NCI-H526 treated with DMSO at 0.1 percent for 48 hours (cell line): Measurements from ENCODE around the gene C17orf78.
A peak's percentile ranks its signal among the peaks of the same experiment; 100 is the strongest.
"Not testable (repeated sequence)": the region's sequence is repeated elsewhere in the genome, so short reads cannot be mapped to it uniquely, and the experiment has no call there.

Source experiments
- DNase-seq: peaks from one replicate; lab custom pipeline; 2025; lab: John Stamatoyannopoulos, UW

C17orf78 gene

DNA sequence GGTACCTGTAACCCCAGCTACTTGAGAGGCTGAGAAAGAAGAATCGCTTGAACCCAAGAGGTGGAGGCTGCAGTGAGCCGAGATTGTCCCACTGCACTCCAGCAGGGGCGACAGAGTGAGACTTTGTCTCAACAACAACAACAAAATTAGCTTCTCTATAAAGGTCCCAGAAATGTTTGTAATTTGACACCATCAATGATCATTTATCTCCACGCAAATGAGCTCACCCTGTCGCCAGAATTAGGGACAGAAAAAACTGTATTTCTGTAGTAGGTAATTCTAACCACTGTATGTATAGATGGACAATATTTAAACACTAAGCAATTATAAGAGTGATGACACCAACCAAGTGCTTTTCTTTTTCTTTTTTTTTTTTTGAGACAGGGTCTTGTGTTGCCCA lies 10.7 kb downstream of the C17orf78 start:
- DNase-seq = no peak

DNA sequence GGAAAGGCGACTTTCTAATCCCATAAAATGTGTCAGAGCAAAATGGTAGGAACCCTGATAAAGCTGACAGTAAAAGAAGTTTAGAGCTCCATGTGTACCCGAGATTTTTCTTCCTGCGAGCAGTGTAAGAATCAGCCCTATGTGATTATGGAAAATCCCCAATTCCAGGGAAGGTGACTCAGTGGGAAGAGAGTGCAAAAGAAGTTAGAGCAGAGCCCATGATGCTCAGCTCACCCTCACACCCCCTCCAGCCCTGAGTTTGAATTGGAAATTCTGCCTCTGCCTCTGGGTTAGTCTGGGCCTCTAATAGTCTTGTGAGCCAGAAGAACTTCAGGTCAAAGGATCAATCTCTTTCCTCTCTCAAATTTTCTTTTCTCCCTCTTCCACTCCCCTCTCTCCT lies 12.5 kb downstream of the C17orf78 start:
- DNase-seq = no peak

DNA sequence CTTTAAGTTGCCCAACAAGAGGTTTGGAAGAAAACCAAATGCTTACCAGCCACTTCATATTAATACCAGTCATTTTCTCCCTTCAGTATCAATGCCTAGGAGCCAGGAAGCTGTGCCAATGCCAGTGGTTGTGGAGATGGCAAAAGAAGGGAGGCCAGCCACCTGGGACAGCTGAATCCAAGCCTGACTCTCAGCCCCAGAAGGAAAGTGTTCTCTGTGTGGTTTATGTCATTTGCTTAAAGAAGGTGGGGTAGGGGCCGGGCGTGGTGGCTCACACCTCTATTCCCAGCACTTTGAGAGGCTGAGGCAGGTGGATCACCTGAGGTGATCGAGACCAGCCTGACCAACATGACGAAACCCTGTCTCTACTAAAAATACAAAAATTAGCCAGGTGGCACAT lies 13.4 kb downstream of the C17orf78 start:
- peak; percentile 50 for DNase-seq

DNA sequence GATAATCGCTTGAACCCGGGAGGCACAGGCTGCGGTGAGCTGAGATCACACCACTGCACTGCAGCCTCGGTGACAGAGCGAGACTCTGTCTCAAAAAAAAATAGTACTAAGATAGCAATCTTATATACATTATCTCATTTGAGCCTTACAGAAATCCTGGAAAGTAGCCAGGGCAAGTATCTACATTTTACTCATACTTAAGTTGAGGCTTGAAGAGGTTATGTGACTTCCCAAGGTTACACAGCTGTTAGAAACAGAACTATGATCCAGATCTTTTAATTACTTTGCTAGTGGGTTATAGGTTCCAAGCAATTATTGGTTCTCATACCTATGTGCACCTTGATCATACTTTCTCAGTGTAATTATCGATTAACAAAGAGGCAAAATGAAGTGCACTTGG lies 15.4 kb downstream of the C17orf78 start:
- no peak for DNase-seq

DNA sequence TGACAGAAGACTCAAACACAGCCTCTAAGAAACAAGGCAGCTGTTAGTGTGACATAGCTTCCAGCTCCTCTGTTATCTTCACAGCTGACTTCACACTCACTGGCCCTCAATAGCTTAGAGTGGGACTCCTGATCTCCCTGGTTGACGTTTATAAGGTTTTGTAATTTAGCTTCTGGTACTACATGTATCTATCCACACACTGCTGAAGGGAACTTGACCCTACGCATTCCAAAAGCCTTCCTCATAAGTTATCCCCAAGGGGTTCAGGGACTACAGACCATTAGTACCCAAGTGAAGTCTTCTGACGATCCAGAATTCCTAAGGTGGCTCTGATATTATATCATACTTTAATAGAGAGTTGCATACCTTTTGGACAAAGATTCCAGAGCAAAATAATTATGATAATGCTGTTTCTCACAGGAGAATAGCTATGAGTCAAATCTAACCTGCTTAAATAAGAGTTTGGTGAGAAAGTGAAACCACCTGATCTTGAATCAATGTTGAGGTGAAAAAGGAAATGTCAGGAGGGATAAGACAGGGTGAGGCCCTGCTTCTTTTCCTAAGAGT lies 16.3 kb downstream of the C17orf78 start:
- DNase-seq = no peak

DNA sequence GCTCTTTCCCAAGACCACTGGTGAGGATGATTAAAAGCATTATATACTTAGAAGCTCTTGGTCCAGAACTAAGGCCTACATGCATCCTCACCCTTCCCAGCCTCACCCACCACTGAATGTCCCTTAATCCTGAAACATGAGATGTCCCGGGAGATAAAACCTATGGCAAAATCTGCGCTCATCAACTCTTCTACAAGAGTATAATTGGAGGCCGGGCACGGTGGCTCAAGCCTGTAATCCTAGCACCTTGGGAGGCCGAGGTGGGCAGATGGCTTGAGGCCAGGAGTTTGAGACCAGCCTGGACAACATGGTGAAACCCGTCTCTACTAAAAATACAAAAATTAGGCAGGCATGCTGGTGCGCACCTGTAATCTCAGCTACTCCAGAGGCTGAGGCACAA lies 17.6 kb downstream of the C17orf78 start:
- DNase-seq = no peak

DNA sequence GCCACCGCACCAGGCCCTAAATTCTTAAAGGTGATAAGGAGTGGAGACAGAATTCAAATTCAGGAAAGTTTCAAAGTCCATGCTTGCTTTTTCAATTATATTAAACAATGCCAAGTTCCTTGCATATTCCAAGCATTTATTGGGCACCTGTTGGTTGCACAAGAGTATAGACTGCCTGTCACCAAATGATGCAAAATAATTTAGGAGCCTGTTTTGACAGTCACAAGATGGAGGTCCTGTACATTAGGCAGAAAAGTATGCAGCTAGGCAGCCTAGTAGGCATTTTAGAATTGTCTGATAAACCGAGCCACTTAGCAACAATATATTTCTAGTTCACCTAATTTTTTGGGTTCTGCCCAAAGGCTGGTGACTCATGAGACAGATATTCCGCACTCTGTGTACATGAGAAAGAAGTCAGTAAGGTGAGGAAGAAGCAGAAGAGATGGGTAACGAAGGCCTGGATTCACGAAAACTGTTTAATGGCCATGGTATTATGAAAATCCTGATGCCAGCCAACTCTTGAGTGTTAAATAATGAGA lies 23.5 kb downstream of the C17orf78 start:
- DNase-seq = no peak

DNA sequence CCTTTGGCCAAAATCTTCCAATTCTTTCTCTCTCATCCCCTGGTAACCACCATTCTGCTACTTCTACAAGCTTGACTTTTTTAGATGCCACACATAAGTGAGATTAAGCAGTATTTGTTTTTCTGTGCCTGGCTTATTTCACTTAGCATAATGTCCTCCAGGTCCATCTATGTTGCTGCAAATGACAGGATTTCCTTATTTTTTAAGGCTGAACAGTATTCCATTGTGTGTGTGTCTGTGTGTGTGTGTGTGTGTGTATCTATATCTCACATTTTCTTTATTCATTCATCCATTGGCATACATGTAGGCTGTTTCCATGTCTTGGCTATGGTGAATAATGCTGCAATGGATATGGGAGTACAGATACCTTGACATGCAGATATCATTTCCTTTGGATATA lies 24.7 kb downstream of the C17orf78 start:
- DNase-seq = no peak

DNA sequence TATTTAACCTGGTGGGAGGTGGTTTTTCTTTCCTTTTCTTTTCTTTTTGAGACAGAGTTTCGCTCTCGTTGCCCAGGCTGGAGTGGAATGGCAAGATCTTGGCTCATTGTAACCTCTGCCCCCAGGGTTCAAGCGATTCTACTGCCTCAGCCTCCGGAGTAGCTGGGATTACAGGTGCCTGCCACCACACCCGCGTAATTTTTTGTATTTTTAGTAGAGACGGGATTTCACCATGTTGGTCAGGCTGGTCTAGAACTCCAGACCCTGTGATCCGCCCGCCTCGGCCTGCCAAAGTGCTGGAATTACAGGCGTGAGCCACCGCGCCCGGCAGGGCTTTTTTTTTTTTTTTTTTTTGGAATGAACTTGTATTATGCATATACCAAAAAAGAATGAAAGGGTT lies 29.7 kb downstream of the C17orf78 start:
- not testable (repeated sequence) for DNase-seq

DNA sequence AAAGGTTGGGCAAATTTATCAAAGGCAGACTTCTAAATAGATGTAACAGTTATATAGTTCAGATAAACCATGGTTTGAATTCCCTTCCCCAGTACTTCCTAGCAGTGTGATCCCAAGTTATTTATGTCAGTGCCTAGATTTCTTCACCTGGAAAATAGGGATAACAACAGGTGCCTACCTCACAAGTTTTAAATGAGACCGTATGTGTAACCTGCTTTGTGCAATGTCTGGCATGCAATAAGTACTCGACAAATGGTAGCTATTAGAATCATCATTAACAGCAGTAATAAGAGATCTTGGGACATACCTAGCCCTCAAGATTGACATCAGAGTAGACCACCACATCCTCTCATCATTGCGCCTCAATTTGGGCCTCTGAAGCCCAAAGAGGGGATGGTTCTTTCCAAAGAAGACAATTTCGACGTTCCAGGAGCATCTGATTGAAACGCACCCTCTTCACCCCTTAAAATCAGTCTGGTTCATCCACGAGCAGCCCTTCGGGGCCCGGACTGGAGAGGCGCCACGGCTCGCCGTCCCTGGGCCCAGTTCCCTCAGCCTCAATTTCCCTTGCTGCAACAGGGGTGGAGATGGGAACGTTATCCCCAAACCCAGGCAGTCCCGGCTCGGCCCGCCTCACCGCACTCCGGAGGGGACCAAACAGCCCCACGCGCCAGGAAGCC lies 30.3 kb downstream of the C17orf78 start:
- DNase-seq = no peak

DNA sequence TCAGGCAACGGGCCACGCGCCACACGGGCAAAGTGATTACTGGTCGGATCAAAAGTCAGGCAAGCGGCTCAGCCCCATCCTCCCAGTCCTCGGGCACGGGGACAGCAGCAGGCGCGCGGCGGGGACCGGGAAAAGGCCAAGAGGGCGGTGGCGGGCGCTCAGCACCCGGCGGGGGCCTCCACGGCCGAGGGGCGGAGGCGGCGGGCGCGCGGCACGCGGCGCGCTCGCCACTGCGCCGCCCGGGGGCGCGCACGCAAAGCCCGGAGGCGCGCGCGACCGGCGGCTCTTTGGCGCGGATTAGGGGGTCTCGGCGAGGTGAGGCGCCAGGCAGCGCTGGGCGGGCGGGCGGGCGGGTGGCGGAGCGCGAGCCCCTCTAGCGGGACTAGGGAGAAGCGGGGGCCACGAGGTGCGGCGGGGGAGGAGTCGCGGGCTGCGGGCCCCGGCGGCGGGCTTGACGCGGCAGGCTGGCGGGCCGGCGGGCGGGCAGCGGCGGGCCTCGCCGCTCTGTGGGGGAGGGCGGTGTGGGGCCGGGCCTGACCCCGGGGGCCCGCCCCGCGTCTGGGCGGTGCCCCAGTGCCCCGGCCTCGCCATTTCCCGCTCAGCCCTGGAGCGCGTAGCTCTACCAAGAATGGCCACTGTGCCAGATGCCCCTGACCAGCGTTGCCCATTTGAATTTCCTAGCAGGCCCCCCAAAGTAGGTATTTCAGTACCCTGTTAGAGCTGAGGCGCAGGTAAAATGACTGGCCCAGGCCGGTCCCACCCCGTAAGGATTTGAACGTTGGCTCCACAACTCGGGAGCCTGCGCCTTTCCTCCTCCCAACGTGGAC lies 31.1 kb downstream of the C17orf78 start, which contains the start of the genes ACACA and TADA2A:
TSS of gene ACACA (minus strand) at position 202 of the 827 bp plus-strand sequence. CDS start 537 bp downstream, outside the sequence.
TSS of gene TADA2A (plus strand) at position 252 of the 827 bp plus-strand sequence. CDS start 4,480 bp downstream, outside the sequence.
- DNase-seq = peak; percentile 79

DNA sequence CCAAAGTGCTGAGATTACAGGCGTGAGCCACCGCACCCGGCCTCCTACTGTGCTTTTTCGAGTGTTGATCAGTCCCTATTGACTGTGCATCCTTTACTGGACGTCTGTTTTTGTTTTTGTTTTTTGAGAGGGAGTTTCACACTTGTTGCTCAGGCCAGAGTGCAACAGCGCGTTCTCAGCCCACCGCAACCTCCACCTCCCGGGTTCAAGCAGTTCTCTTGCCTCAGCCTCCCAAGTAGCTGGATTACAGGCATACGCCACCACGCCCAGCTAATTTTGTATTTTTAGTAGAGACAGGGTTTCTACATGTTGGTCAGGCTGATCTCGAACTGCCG lies 32.3 kb downstream of the C17orf78 start:
- DNase-seq = not testable (repeated sequence)

DNA sequence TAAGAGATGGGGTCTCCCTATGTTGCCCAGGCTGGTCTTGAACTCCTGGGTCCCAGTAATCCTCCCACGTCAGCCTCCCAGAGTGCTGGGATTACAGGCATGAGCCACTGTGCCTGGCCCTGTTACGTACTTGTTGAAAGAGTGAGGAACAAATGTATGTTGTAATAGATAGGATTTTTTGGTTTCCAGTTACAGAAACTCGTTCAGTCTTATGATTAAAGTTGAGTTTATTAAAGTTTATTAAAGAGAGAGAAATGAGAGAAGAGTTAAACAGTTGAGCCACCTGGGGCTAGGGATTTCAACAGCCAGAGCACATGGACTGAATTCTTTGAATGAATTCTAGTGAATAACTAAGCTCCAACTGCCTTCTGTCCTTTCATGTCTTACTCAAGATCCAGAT lies 34.6 kb downstream of the C17orf78 start:
- DNase-seq = no peak

DNA sequence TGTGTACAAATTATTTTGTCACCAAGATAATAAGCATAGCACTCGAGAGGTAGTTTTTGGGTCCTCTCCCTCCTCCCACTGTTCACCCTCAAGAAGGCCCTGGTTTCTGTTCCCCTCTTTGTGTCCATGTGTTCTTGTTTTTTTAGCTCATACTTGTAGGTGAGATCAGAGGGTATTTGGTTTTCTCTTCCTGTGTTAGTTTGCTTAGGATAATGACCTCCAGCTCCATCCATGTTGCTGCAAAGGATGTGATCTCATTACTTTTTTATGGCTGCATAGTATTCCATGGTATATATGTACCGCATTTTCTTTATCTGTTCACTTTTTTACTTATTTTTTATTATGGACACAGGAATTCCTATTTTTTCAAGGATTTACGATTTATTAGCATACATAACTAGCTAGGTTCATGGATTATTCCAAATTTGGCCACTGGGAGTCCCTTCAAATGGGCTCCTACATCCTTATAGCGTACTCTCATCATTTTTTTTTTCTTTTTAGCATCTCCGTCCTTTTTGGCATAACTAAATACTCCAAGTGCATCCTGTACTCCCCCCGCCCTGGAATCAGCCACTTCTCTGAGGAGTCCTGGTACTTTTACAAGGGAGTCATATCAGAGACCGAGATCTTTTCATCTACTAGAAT lies 38.2 kb downstream of the C17orf78 start:
- DNase-seq = no peak

DNA sequence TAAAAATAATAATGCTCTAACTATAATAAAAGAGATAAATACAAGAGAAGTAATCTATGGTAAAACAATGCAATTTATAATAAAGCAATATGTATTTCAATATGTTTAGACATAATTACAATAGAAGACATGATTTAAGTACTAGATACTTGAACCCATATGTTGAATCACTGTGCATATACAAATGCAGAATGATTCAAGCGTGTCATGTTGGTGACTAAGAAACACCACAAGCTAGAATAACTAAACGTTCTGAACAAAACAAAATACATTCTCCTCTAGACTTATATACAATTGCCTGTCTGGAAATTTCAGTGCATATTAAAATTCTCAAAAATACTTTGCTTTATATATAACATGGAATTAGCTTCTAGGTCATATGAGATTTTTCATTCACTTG lies 42.1 kb downstream of the C17orf78 start:
- no peak for DNase-seq

DNA sequence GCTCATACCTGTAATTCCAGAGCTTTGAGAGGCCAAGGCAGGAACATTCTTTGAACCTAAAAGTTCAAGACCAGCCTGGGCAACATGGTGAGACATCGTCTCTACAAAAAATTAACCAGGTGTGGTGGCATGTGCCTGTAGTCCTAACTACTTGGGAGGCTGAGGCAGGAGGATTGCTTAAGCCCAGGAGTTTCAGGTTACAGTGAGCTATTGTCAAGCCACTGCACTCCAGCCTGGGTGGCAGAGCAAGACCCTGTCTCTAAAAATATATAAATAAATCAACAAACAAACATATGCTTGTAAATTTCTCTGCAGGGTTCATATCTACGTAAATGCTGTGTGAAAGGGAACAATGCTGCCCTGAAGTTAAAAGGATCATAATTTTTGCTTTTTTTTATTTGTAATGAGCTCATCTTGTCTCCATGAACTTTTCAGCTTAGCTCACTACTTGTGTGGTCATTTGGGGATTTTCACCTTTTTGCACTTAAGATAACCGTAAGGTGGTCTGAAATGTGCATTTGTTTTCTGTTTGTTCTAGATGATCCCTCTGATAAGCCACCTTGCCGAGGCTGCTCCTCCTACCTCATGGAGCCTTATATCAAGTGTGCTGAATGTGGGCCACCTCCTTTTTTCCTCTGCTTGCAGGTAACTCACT lies 47.3 kb downstream of the C17orf78 start:
- DNase-seq = no peak

DNA sequence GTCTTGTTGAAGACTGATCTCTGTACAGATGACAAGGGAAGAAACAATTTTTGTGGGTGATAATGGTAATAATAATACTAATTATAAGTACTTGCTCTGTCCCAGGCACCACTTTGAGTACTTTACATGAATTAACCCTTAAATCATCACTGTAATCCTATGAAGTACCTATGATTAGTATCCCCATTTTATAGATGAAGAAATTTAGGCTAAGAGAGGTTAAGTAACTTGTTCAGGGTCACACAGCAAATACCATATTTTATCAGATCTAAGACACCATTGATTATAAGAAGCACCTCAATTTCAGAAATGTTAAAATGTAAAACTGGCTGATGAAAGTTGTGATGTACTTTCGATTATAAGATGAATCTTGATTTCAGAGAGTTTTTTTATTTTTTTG lies 49.5 kb downstream of the C17orf78 start:
- no peak for DNase-seq

DNA sequence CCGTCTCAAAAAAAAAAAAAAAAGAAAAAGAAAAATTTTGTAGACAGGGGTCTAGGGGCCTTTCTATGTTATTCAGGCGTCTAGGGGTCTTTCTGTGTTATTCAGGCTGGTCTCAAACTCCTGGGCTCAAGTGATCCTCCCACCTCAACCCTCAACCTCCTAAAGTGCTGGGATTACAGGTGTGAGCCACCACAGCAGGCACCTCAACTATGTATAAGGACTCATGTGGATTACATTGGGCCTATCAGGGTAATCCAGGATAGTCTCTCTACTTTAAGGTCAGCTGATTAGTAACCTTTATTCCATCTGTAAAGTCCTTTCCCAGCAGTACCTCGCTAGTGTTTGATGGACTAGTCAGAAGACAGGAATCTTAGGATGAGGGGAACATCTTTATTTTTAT lies 53.3 kb downstream of the C17orf78 start:
- no peak for DNase-seq

DNA sequence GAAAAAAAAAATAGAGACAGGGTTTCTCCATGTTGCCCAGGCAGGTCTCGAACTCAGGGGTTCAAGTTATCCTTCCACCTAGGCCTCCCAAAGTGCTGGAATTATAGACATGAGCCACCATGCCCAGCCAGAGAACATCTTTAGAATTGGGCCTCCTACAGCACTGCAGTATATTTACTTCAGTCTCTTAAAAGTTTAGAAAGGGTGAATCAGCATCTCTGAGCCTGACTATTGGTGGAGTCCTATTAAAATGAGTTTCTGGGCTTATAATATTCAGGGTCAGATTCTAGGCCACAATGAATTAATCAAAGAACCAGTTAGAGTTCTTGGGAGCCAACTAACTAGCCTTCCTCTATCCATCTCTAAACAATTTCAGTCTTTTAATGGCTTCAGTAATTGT lies 53.7 kb downstream of the C17orf78 start:
- no peak for DNase-seq

DNA sequence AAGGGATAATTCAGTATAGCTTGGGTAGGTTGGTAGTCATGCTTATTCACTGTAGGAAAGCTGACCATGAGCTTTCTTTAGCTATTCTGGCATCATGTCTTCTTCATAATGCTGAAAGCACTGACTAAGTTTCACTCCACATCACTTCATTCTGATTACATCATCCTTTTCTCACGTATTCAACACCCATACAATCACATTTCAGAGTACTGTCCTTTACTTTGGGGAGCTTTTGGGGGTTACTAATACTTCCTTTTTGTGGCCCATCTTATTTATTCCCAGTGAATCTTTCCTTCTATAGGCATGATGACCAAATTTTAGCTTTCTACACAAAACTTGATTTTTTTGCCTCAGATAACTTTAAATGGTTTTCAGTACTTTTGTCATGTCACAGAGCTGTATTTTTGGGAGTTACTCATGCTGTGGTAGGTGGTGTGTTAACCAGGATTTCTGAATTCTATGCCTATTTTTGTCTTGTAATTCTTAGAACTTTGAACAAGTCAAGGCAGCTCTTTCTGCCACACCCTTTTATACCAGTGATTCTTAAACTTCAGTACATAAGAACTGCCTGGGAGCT lies 54.4 kb downstream of the C17orf78 start:
- no peak for DNase-seq

DNA sequence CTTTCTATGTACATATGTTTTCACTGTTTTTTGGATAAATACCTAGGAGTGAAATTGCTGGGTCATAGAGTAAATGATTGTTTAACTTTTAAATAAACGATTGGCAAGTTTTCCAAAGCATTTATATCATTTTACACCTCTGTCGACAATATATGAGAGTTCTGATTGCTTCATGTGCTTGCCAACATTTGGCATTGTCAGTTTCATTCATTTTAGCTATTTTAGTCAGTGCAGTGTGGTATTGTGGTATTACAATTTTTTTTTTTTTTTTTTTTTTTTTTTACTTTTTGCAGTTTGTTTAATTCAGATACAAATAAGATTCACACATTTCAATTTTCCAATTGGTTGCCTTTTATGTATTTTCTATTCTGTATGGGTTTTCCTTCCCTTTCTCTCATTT lies 56.9 kb downstream of the C17orf78 start:
- no peak for DNase-seq
